Gastrocnemius medialis (tissue), 4 donors: ENCODE measurements around the gene TRDN. TPM values are rescaled to one million over a fixed set of nuclear protein-coding genes. Genes with fewer than 3 reads are reported as not detected.

ENCODE experiments used
- ATAC-seq, 2 donors: fragments of 150-250 bp; one replicate each; pipeline ENCODE4 v1.9.1; 2016
- DNase-seq, 2 donors: peaks; one replicate each; pipeline ENCODE4 v3.0.0-alpha.2; 2019
- H3K27ac ChIP-seq, 4 donors: fragments of 200-600 bp; sonication (generic); 1 replicate in 1 of 4; 2 replicates in 3 of 4; pipeline ENCODE4 v1.5.1; 2016 to 2018; ENCODE audit warnings: mild to moderate bottlenecking in 2 of 4, moderate library complexity in 1 of 4
- H3K27me3 ChIP-seq, 3 donors: fragments of 200-600 bp; sonication (generic) in 2 of 3; 1 replicate in 1 of 3; 2 replicates in 2 of 3; pipeline versions ENCODE4 v1.5.1 to v1.6.0; 2016 to 2019; ENCODE audit warnings: mild to moderate bottlenecking in 1 of 3, moderate library complexity in 1 of 3
- H3K36me3 ChIP-seq, 2 donors: fragments of 200-600 bp; sonication (generic) in 1 of 2; one replicate each; pipeline ENCODE4 v1.5.1; 2017 to 2018
- H3K4me1 ChIP-seq, 2 donors: fragments of 200-600 bp; sonication (generic) in 1 of 2; one replicate each; pipeline ENCODE4 v1.5.1; 2016 to 2017; ENCODE audit warnings: mild to moderate bottlenecking in 2 of 2
- H3K4me3 ChIP-seq, 4 donors: fragments of 200-600 bp; sonication (generic) in 3 of 4; 1 replicate in 1 of 4; 2 replicates in 3 of 4; pipeline ENCODE4 v1.5.1; 2016 to 2019; ENCODE audit warnings: mild to moderate bottlenecking in 2 of 4
- H3K9me3 ChIP-seq, 3 donors: fragments of 200-600 bp; sonication (generic) in 2 of 3; 1 replicate in 1 of 3; 2 replicates in 2 of 3; pipeline ENCODE4 v1.5.1; 2016 to 2019
- CTCF ChIP-seq, 5 experiments: fragments of 450-650 bp in 3 of 5; fragments of 200-600 bp in 2 of 5; sonication (generic) in 2 of 5; IDR thresholded peaks in 4 of 5; conservative IDR thresholded peaks in 1 of 5; 1 replicate in 4 of 5; 2 replicates in 1 of 5; pipeline ENCODE4 v1.5.1; 2016 to 2019; ENCODE audit warnings: antibody characterized with exemption in 5 of 5, mild to moderate bottlenecking in 3 of 5, moderate library complexity in 3 of 5
- POLR2A ChIP-seq, 2 donors: fragments of 450-650 bp; IDR thresholded peaks; one replicate each; pipeline ENCODE4 v1.6.1; 2017; ENCODE audit warnings: antibody characterized with exemption in 2 of 2, mild to moderate bottlenecking in 2 of 2, moderate library complexity in 2 of 2
- in situ Hi-C, 4 donors: fragments of 200-750 bp; cut with MboI; loops; one replicate each; pipeline versions ENCODE4 v1.15.0 to v1.8.0; 2017; ENCODE audit warnings: low sequenced_read_pairs in 4 of 4
- intact Hi-C: fragments of 100-400 bp; cut with DNase I; formaldehyde crosslinking; loops from one replicate; pipeline ENCODE4 v1.15.1; 2023; ENCODE audit warnings: low total_unique reads
- total RNA-seq, 4 donors: library from RNA; depleted of rRNA; stranded (reverse); fragments of >200 nt; gene quantifications; one replicate each; pipeline versions ENCODE4 v1.1.0 to v1.2.3, GENCODE V29; 2016

Gene TRDN
- total RNA-seq, 4 donors from 2014 or later, result 190 to 628 (median 296) TPM

- no peak overlapping the region for H3K27ac ChIP-seq
- no peak overlapping the region for H3K4me3 ChIP-seq
- no peaks in the 10 kb centered on the region for H3K4me1 ChIP-seq
- intact Hi-C loops (no loop called here), in situ Hi-C loops (no loop called here)
- no peak for DNase-seq
- no peak for ATAC-seq
- H3K27me3 ChIP-seq, result no peaks in the 10 kb centered on the region
- no peaks in the 10 kb centered on the region for H3K36me3 ChIP-seq
- H3K9me3 ChIP-seq, result no peaks in the 10 kb centered on the region
- TF ChIP-seq POLR2A (IDR thresholded peaks at IDR 0.05), result no peak
- no peak for TF ChIP-seq CTCF (IDR thresholded peaks at IDR 0.05 in 4 of 5, conservative IDR thresholded peaks at IDR 0.05 in 1 of 5)
Observed at GRCh38 chr6:123176706-123177105, 460.0 kb downstream of the TRDN start.

GRCh38 chr6:123171341-123172115, 465.2 kb downstream of the TRDN start:
- TF ChIP-seq CTCF (IDR thresholded peaks at IDR 0.05 in 4 of 5, conservative IDR thresholded peaks at IDR 0.05 in 1 of 5), result no peak
- TF ChIP-seq POLR2A (IDR thresholded peaks at IDR 0.05), result no peak
- no peak for DNase-seq
- Histone ChIP-seq H3K36me3 (no peaks in the 10 kb centered on the region), H3K27me3 (no peaks in the 10 kb centered on the region), H3K9me3 (no peaks in the 10 kb centered on the region), H3K27ac (peak overlapping the region; percentile 1 to 73 (median 38)), H3K4me3 (no peak overlapping the region), H3K4me1 (peaks cover 16 to 22% of the 10 kb centered on the region in 2 donors)
- intact Hi-C loops, result no loop called here
- in situ Hi-C loops, result no loop called here
- ATAC-seq, result no peak

GRCh38 chr6:123169774-123170095, 467.0 kb downstream of the TRDN start:
- Histone ChIP-seq H3K4me1 (peaks cover 16 to 22% of the 10 kb centered on the region in 2 donors), H3K27ac (peak overlapping the region; percentile 70 to 75 (median 73)), H3K36me3 (no peaks in the 10 kb centered on the region), H3K4me3 (no peak overlapping the region), H3K27me3 (no peaks in the 10 kb centered on the region), H3K9me3 (no peaks in the 10 kb centered on the region)
- in situ Hi-C loops, result no loop called here
- intact Hi-C loops, result loop anchor here (5.0 kb wide), 1 partner anchor 77 kb away; no protein-coding TSS in a partner anchor
- DNase-seq (no peak), ATAC-seq (no peak)
- TF ChIP-seq POLR2A (IDR thresholded peaks at IDR 0.05) (no peak), CTCF (IDR thresholded peaks at IDR 0.05 in 4 of 5, conservative IDR thresholded peaks at IDR 0.05 in 1 of 5) (no peak)

GRCh38 chr6:123168892-123169773, 467.6 kb downstream of the TRDN start:
- intact Hi-C loops (loop anchor here (5.0 kb wide), 1 partner anchor 77 kb away; no protein-coding TSS in a partner anchor), in situ Hi-C loops (no loop called here)
- no peak overlapping the region for H3K4me3 ChIP-seq
- peaks cover 16 to 22% of the 10 kb centered on the region in 2 donors for H3K4me1 ChIP-seq
- no peaks in the 10 kb centered on the region for H3K36me3 ChIP-seq
- no peaks in the 10 kb centered on the region for H3K9me3 ChIP-seq
- TF ChIP-seq CTCF (IDR thresholded peaks at IDR 0.05 in 4 of 5, conservative IDR thresholded peaks at IDR 0.05 in 1 of 5) (no peak), POLR2A (IDR thresholded peaks at IDR 0.05) (no peak)
- peak overlapping the region; percentile 70 to 75 (median 73) for H3K27ac ChIP-seq
- H3K27me3 ChIP-seq, result no peaks in the 10 kb centered on the region
- peak in 1 of 2 donors; percentile 22 for DNase-seq
- peak; percentile 96 to 98 for ATAC-seq
